HG02981 (cell line): ENCODE results near the gene CPED1.
"Not testable (repeated sequence)": the region's sequence is repeated elsewhere in the genome, so short reads cannot be mapped to it uniquely, and the experiment has no call there.

Experiments used
- ATAC-seq: cut with Tn5 transposase; IDR thresholded peaks from one replicate; pipeline ENCODE4 v1.9.1; 2021; ENCODE audit warnings: mild to moderate bottlenecking, moderate library complexity; ENCODE audit not compliant: unreplicated experiment

The CPED1 gene

GRCh38 chr7:120994512-120995410 lies 6.2 kb downstream of the CPED1 start:
- ATAC-seq: no peak

- ATAC-seq: no peak
These were observed 7.1 kb downstream of the CPED1 start for GRCh38 chr7:120995654-120996053.

- ATAC-seq: peak; percentile 59
These were observed 7.9 kb downstream of the CPED1 start for GRCh38 chr7:120996333-120996987.

- no peak for ATAC-seq
These were observed 8.5 kb downstream of the CPED1 start for GRCh38 chr7:120996988-120997345.

GRCh38 chr7:120997882-120998474 lies 9.5 kb downstream of the CPED1 start:
- ATAC-seq: no peak

GRCh38 chr7:120998520-120998919 lies 10.0 kb downstream of the CPED1 start:
- ATAC-seq: no peak

- no peak for ATAC-seq
These were observed 10.6 kb downstream of the CPED1 start for GRCh38 chr7:120998996-120999565.

GRCh38 chr7:121000081-121000983 lies 11.8 kb downstream of the CPED1 start:
- ATAC-seq: no peak

GRCh38 chr7:121001234-121001906 lies 12.9 kb downstream of the CPED1 start:
- ATAC-seq: no peak

GRCh38 chr7:121002048-121002756 lies 13.7 kb downstream of the CPED1 start:
- ATAC-seq: no peak

GRCh38 chr7:121002757-121003200 lies 14.3 kb downstream of the CPED1 start:
- ATAC-seq: no peak

- ATAC-seq: no peak
These were observed 15.6 kb downstream of the CPED1 start for GRCh38 chr7:121003986-121004685.

GRCh38 chr7:121005058-121005457 lies 16.5 kb downstream of the CPED1 start:
- ATAC-seq: not testable (repeated sequence)

GRCh38 chr7:121005996-121006584 lies 17.6 kb downstream of the CPED1 start:
- no peak for ATAC-seq

- ATAC-seq: no peak
These were observed 18.3 kb downstream of the CPED1 start for GRCh38 chr7:121006711-121007315.

- ATAC-seq: no peak
These were observed 20.3 kb downstream of the CPED1 start for GRCh38 chr7:121008816-121009215.

GRCh38 chr7:121011401-121011800 lies 22.9 kb downstream of the CPED1 start:
- no peak for ATAC-seq
